Neural progenitor cell (in vitro differentiated cells): ENCODE measurements around the gene LGR4. TPM values are rescaled to one million over a fixed set of nuclear protein-coding genes. Genes with fewer than 3 reads are reported as not detected.

ENCODE experiments used
- DNase-seq: peaks from one replicate; pipeline ENCODE4 v3.0.0-alpha.2; 2016; ENCODE audit warnings: low spot score
- H2AFZ ChIP-seq: fragments of 200-600 bp; sonication (generic); replicated peaks from 2 replicates; pipeline ENCODE4 v1.6.1; 2016; ENCODE audit warnings: antibody characterized with exemption
- H3F3A ChIP-seq: fragments of 200-600 bp; sonication (generic); 2 replicates; pipeline ENCODE4 v1.6.1; 2016; ENCODE audit warnings: antibody characterized with exemption, low read depth
- H3K27ac ChIP-seq: fragments of 200-600 bp; sonication (generic); 2 replicates; pipeline ENCODE4 v1.5.1; 2016; ENCODE audit warnings: mild to moderate bottlenecking
- H3K27me3 ChIP-seq: fragments of 200-600 bp; sonication (generic); 2 replicates; pipeline ENCODE4 v1.6.1; 2016; ENCODE audit warnings: mild to moderate bottlenecking, moderate library complexity
- H3K36me3 ChIP-seq: fragments of 200-600 bp; sonication (generic); 2 replicates; pipeline ENCODE4 v1.5.1; 2016
- H3K4me1 ChIP-seq: fragments of 200-600 bp; sonication (generic); 2 replicates; pipeline ENCODE4 v1.6.1; 2016; ENCODE audit warnings: mixed run types
- H3K4me2 ChIP-seq: fragments of 200-600 bp; sonication (generic); 2 replicates; pipeline ENCODE4 v1.6.1; 2016
- H3K4me3 ChIP-seq: fragments of 200-600 bp; sonication (generic); 2 replicates; pipeline ENCODE4 v1.5.1; 2016
- H3K79me2 ChIP-seq: fragments of 200-600 bp; sonication (generic); 2 replicates; pipeline ENCODE4 v1.6.1; 2016; ENCODE audit warnings: low read depth
- H3K9ac ChIP-seq: fragments of 200-600 bp; sonication (generic); 2 replicates; pipeline ENCODE4 v1.6.1; 2016
- H3K9me3 ChIP-seq: fragments of 200-600 bp; sonication (generic); 2 replicates; pipeline ENCODE4 v1.5.1; 2016; ENCODE audit warnings: low read depth
- H4K20me1 ChIP-seq: fragments of 200-600 bp; sonication (generic); 2 replicates; pipeline ENCODE4 v1.6.1; 2016; ENCODE audit warnings: low read depth
- H3K27ac Mint-ChIP-seq: 3 replicates; pipeline ENCODE4 v1.8.0; 2021; ENCODE audit warnings: mixed read lengths
- H3K27me3 Mint-ChIP-seq: 2 replicates; pipeline ENCODE4 v1.8.0; 2022; ENCODE audit warnings: low read depth, mild to moderate bottlenecking, inconsistent platforms, moderate library complexity, mixed read lengths; ENCODE audit not compliant: insufficient read depth
- H3K36me3 Mint-ChIP-seq: 3 replicates; pipeline ENCODE4 v1.8.0; 2021; ENCODE audit warnings: mixed read lengths
- H3K4me1 Mint-ChIP-seq: 3 replicates; pipeline ENCODE4 v1.8.0; 2021; ENCODE audit warnings: mixed read lengths
- H3K4me3 Mint-ChIP-seq: 3 replicates; pipeline ENCODE4 v1.8.0; 2021; ENCODE audit warnings: mild to moderate bottlenecking, moderate library complexity, mixed read lengths
- H3K9me3 Mint-ChIP-seq: 3 replicates; pipeline ENCODE4 v1.8.0; 2020; ENCODE audit warnings: mixed read lengths
- EZH2 ChIP-seq: fragments of 200-600 bp; sonication (generic); IDR thresholded peaks from 2 replicates; pipeline ENCODE4 v1.6.1; 2017; ENCODE audit warnings: antibody characterized with exemption, mild to moderate bottlenecking, moderate library complexity
- EZH2phosphoT487 ChIP-seq: fragments of 200-600 bp; sonication (generic); IDR thresholded peaks from 2 replicates; pipeline ENCODE4 v1.6.1; 2017; ENCODE audit warnings: antibody characterized with exemption
- total RNA-seq: library from RNA; depleted of rRNA; stranded (reverse); fragments of >200 nt; gene quantifications from 2 replicates; pipeline ENCODE4 v1.2.3, GENCODE V29; 2015; ENCODE audit warnings: low replicate concordance
- TF ChIP-seq, protein P1 (sequence below): fragments of 200-600 bp; sonication (generic); IDR thresholded peaks from 2 replicates; pipeline ENCODE4 v1.5.1; 2017; ENCODE audit warnings: antibody characterized with exemption, mild to moderate bottlenecking

Gene LGR4
- total RNA-seq, 1 donor from 2014 or later, result 274 TPM

DNA sequence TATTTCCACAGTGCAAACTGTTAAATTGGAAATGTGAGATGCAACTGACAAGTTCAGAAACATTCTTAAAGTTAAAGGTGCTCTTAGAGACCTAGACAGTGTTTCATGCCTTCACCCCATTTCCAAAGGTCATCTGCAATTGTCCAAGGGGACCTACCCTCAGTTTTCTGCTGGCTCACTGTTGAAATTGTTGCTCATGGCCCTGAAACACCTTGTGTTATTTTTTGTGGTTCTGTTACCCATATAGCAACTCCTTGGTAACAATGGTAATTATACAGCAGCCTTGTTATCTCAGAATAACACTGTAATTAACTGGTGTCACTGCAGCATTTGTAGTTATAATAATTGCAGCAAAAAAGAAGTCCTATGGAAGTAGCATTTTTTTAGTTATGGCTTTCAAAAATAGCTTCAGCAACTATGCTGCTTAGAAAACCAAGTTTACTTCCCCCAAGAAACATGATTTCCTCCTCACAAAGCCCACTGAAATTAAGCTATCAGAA, 60.3 kb downstream of the LGR4 start:
- no peak overlapping the region for H3K27ac Mint-ChIP-seq
- no peaks in the 10 kb centered on the region for H3K27me3 ChIP-seq

DNA sequence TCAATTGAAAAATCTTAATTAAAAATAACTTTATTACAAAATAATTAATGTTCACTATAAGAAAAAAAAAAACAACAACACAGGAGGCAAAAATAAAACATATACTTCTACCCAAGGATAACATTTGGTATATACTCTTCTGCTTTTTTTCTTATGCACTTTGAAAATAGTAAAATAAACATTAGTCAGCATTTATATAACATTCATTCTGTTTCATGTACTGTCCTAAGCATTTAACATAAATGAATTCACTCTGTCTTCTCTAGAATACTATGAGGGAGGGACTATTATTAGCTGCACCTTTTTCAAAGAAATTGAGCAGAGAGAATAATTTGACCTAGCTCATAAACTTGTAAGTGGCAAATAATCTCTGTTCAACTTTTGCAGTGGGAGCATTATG, 61.3 kb downstream of the LGR4 start:
- peaks cover 100% of the 10 kb centered on the region for H3K79me2 ChIP-seq
- no peak overlapping the region for H2AFZ ChIP-seq
- peaks cover 90% of the 10 kb centered on the region for H4K20me1 ChIP-seq
- H3K27ac ChIP-seq, result no peak overlapping the region
- Mint-ChIP-seq H3K9me3 (no peaks in the 10 kb centered on the region), H3K4me1 (no peaks in the 10 kb centered on the region), H3K27ac (no peak overlapping the region), H3K4me3 (no peak overlapping the region), H3K36me3 (no peaks in the 10 kb centered on the region), H3K27me3 (no peaks in the 10 kb centered on the region)
- DNase-seq, result no peak
- H3K9me3 ChIP-seq, result no peaks in the 10 kb centered on the region
- H3F3A ChIP-seq, result peaks cover 15% of the 10 kb centered on the region
- no peaks in the 10 kb centered on the region for H3K27me3 ChIP-seq
- peaks cover 41% of the 10 kb centered on the region for H3K4me1 ChIP-seq
- peaks cover 22% of the 10 kb centered on the region for H3K36me3 ChIP-seq
- no peak overlapping the region for H3K9ac ChIP-seq
- no peak overlapping the region for H3K4me3 ChIP-seq
- TF ChIP-seq EZH2 (no peak), EZH2phosphoT487 (no peak)
- TF ChIP-seq, protein P1, sequence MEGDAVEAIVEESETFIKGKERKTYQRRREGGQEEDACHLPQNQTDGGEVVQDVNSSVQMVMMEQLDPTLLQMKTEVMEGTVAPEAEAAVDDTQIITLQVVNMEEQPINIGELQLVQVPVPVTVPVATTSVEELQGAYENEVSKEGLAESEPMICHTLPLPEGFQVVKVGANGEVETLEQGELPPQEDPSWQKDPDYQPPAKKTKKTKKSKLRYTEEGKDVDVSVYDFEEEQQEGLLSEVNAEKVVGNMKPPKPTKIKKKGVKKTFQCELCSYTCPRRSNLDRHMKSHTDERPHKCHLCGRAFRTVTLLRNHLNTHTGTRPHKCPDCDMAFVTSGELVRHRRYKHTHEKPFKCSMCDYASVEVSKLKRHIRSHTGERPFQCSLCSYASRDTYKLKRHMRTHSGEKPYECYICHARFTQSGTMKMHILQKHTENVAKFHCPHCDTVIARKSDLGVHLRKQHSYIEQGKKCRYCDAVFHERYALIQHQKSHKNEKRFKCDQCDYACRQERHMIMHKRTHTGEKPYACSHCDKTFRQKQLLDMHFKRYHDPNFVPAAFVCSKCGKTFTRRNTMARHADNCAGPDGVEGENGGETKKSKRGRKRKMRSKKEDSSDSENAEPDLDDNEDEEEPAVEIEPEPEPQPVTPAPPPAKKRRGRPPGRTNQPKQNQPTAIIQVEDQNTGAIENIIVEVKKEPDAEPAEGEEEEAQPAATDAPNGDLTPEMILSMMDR, result no peak
- no peak overlapping the region for H3K4me2 ChIP-seq

More for the DNA sequence above, 60.3 kb downstream of the LGR4 start:
- no peaks in the 10 kb centered on the region for H3K27me3 Mint-ChIP-seq
- Histone ChIP-seq H3F3A (peaks cover 9% of the 10 kb centered on the region), H3K4me3 (no peak overlapping the region), H2AFZ (no peak overlapping the region), H3K36me3 (peaks cover 15% of the 10 kb centered on the region), H3K79me2 (peaks cover 100% of the 10 kb centered on the region), H3K4me2 (no peak overlapping the region), H3K9me3 (no peaks in the 10 kb centered on the region), H3K4me1 (peaks cover 41% of the 10 kb centered on the region), H4K20me1 (peaks cover 91% of the 10 kb centered on the region), H3K9ac (no peak overlapping the region), H3K27ac (peak overlapping the region; percentile 61)
- TF ChIP-seq, protein P1, result no peak
- TF ChIP-seq EZH2phosphoT487, result no peak
- TF ChIP-seq EZH2, result no peak
- H3K4me1 Mint-ChIP-seq, result no peaks in the 10 kb centered on the region
- DNase-seq, result no peak
- no peak overlapping the region for H3K4me3 Mint-ChIP-seq
- H3K9me3 Mint-ChIP-seq, result no peaks in the 10 kb centered on the region
- no peaks in the 10 kb centered on the region for H3K36me3 Mint-ChIP-seq

DNA sequence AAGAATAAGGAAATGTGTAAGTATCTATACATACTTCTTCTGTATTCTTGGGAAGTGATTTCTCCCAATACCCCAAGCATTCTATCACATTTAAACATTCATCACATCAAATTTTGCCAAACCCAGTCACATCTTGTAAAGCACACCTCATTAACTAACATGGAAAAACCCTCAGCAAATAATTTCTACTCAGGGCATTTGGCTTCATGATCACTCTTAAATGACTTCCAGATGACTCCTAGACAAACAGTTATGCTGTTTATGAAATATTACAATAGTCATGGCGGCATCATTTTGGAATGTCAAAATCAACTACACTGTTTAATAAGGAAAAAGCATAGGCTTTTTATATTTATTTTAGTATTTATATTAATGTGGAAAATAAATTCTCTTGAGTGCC, 62.3 kb downstream of the LGR4 start:
- Mint-ChIP-seq H3K4me1 (no peaks in the 10 kb centered on the region), H3K9me3 (no peaks in the 10 kb centered on the region), H3K4me3 (no peak overlapping the region), H3K27ac (no peak overlapping the region), H3K27me3 (no peaks in the 10 kb centered on the region), H3K36me3 (no peaks in the 10 kb centered on the region)
- H4K20me1 ChIP-seq, result peaks cover 90% of the 10 kb centered on the region
- peaks cover 100% of the 10 kb centered on the region for H3K79me2 ChIP-seq
- peaks cover 22% of the 10 kb centered on the region for H3K36me3 ChIP-seq
- H3K27me3 ChIP-seq, result no peaks in the 10 kb centered on the region
- H3K27ac ChIP-seq, result no peak overlapping the region
- H3K9me3 ChIP-seq, result no peaks in the 10 kb centered on the region
- peaks cover 21% of the 10 kb centered on the region for H3F3A ChIP-seq
- DNase-seq, result no peak
- no peak overlapping the region for H3K4me3 ChIP-seq
- no peak overlapping the region for H2AFZ ChIP-seq
- TF ChIP-seq, protein P1, result no peak
- TF ChIP-seq EZH2, result no peak
- no peak for TF ChIP-seq EZH2phosphoT487
- peaks cover 41% of the 10 kb centered on the region for H3K4me1 ChIP-seq
- no peak overlapping the region for H3K9ac ChIP-seq
- no peak overlapping the region for H3K4me2 ChIP-seq
